HepG2 (cell line): ENCODE measurements around the gene WWP2. TPM values are rescaled to one million over a fixed set of nuclear protein-coding genes. Genes with fewer than 3 reads are reported as not detected.

Experiments used
- FIP1L1 ChIP-seq: fragments of 200-400 bp; formaldehyde crosslinking; IDR thresholded peaks from 2 replicates; pipeline ENCODE4 v1.6.1; 2018; ENCODE audit warnings: low read depth, mild to moderate bottlenecking, low read length, moderate library complexity, borderline replicate concordance; ENCODE audit not compliant: insufficient read depth
- HDAC2 ChIP-seq: sonication (generic); formaldehyde crosslinking; IDR thresholded peaks from 2 replicates; pipeline ENCODE4 v1.4.0; 2020; ENCODE audit warnings: missing genetic modification reagents
- HNF4A ChIP-seq: sonication (generic); formaldehyde crosslinking; IDR thresholded peaks from 2 replicates; pipeline ENCODE4 v1.4.0; 2020; ENCODE audit warnings: missing genetic modification reagents
- HNRNPK ChIP-seq: fragments of 200-400 bp; formaldehyde crosslinking; IDR thresholded peaks from 2 replicates; pipeline ENCODE4 v1.6.1; 2018; ENCODE audit warnings: low read length, low read depth, moderate library complexity, mild to moderate bottlenecking; ENCODE audit not compliant: poor library complexity, severe bottlenecking
- KDM6A ChIP-seq: IDR thresholded peaks from 2 replicates; pipeline ENCODE4 v1.6.1; 2016; ENCODE audit warnings: low read depth
- NFE2L2 ChIP-seq: fragments of 150-350 bp; IDR thresholded peaks from 2 replicates; pipeline ENCODE4 v1.6.1; 2014; ENCODE audit warnings: low read length
- RFX3 ChIP-seq: IDR thresholded peaks from 2 replicates; pipeline ENCODE4 v1.6.1; 2016; ENCODE audit warnings: missing biosample characterization, missing genetic modification reagents
- SOX6 ChIP-seq, 2 experiments: fragments of 450-650 bp in 1 of 2; sonication (generic) in 1 of 2; formaldehyde crosslinking in 1 of 2; IDR thresholded peaks; 2 replicates each; pipeline versions ENCODE4 v1.4.0 to v1.6.1; 2017 to 2020; ENCODE audit warnings: antibody characterized with exemption in 1 of 2, mild to moderate bottlenecking in 1 of 2, missing genetic modification reagents in 1 of 2
- SP4 ChIP-seq: sonication (generic); formaldehyde crosslinking; IDR thresholded peaks from 2 replicates; pipeline ENCODE4 v1.8.1; 2023; ENCODE audit warnings: mild to moderate bottlenecking, missing genetic modification reagents
- XRCC5 ChIP-seq: fragments of 200-400 bp; formaldehyde crosslinking; optimal IDR thresholded peaks from 2 replicates; pipeline ENCODE3; 2017; ENCODE audit warnings: mild to moderate bottlenecking, low read length
- ZFP37 ChIP-seq: sonication (generic); formaldehyde crosslinking; IDR thresholded peaks from 2 replicates; pipeline ENCODE4 v1.4.0; 2020; ENCODE audit warnings: missing genetic modification reagents, borderline replicate concordance
- ZNF20 ChIP-seq: sonication (generic); formaldehyde crosslinking; IDR thresholded peaks from 2 replicates; pipeline ENCODE4 v1.4.0; 2020; ENCODE audit warnings: mild to moderate bottlenecking, moderate library complexity, missing genetic modification reagents
- ZNF605 ChIP-seq: sonication (generic); formaldehyde crosslinking; IDR thresholded peaks from 2 replicates; pipeline ENCODE4 v1.8.0; 2022; ENCODE audit warnings: mild to moderate bottlenecking, missing genetic modification reagents
- ZNF616 ChIP-seq: sonication (generic); formaldehyde crosslinking; IDR thresholded peaks from 2 replicates; pipeline ENCODE4 v1.5.0; 2020; ENCODE audit warnings: low read depth, mild to moderate bottlenecking, missing genetic modification reagents
- ZSCAN30 ChIP-seq: sonication (generic); formaldehyde crosslinking; IDR thresholded peaks from 2 replicates; pipeline ENCODE4 v1.5.0; 2020; ENCODE audit warnings: mild to moderate bottlenecking, missing genetic modification reagents
- polyA plus RNA-seq, 8 experiments: library from polyadenylated mRNA; depleted of rRNA in 3 of 8; stranded (reverse) in 7 of 8; unstranded in 1 of 8; fragments of >200 nt; fragmentation: Illumina TruSeq in 4 of 8; extraction: Trizol in 4 of 8; gene quantifications; 2 replicates each; pipeline versions ENCODE4 v1.2.1 to v1.2.3, GENCODE V29; 2011 to 2016; ENCODE audit warnings: low read depth in 4 of 8, missing spikeins in 1 of 8, mixed read lengths in 1 of 8; ENCODE audit not compliant: insufficient read depth in 1 of 8
- total RNA-seq, 5 experiments: library from RNA; depleted of rRNA; stranded (reverse); fragments of >200 nt; fragmentation: Illumina TruSeq; extraction: Trizol; gene quantifications; 2 replicates each; pipeline ENCODE4 v1.2.3, GENCODE V29; 2016; ENCODE audit warnings: low read depth in 1 of 5
- TF ChIP-seq, protein P1 (sequence below): IDR thresholded peaks from 2 replicates; pipeline ENCODE4 v1.6.1; 2018; ENCODE audit warnings: missing genetic modification reagents
- TF ChIP-seq, protein P2 (sequence below): sonication (generic); formaldehyde crosslinking; IDR thresholded peaks from 2 replicates; pipeline ENCODE4 v1.9.0; 2021; ENCODE audit warnings: missing genetic modification reagents, borderline replicate concordance
- TF ChIP-seq, protein P3 (sequence below): sonication (generic); formaldehyde crosslinking; IDR thresholded peaks from 2 replicates; pipeline ENCODE4 v1.4.0; 2020; ENCODE audit warnings: missing genetic modification reagents, borderline replicate concordance
- TF ChIP-seq, protein P4 (sequence below): sonication (generic); formaldehyde crosslinking; IDR thresholded peaks from 2 replicates; pipeline ENCODE4 v1.4.0; 2020; ENCODE audit warnings: missing genetic modification reagents
- TF ChIP-seq, protein P5 (sequence below): IDR thresholded peaks from 2 replicates; pipeline ENCODE4 v1.6.1; 2012; ENCODE audit warnings: low read length, improper control_type of control experiment

The WWP2 gene
- total and polyA plus RNA-seq, 2 of the 13 experiments (the other 11 are each of a cell fraction or from before 2014, with no cell fraction given), result 11.4 to 28.2 TPM

DNA sequence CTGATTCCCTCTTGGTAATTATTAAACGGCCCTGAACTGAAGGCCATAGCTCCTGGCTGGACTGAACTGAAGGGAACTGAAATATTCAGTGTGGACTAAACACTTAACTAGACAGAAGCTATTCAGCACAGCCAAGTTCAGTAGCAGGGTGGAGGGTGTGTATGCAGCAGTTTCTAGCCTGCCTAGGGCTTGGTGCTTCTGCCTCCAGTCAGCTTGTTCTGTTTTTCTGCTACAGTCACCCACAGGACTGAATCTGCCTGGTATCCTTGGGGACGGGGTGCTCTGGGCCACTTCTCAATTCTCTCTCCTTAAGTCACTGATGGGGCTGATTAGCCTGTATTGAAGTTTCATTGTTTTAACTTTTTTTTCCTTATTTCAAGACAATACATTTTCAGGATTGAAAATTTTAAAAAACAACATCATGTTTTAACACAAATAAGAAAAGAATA is 77.1 kb downstream of the WWP2 start (continued):
- TF ChIP-seq ZNF20 (CRISPR knock-in tag), result no peak
- TF ChIP-seq, protein P1, sequence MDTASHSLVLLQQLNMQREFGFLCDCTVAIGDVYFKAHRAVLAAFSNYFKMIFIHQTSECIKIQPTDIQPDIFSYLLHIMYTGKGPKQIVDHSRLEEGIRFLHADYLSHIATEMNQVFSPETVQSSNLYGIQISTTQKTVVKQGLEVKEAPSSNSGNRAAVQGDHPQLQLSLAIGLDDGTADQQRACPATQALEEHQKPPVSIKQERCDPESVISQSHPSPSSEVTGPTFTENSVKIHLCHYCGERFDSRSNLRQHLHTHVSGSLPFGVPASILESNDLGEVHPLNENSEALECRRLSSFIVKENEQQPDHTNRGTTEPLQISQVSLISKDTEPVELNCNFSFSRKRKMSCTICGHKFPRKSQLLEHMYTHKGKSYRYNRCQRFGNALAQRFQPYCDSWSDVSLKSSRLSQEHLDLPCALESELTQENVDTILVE (CRISPR knock-in tag), result no peak
- TF ChIP-seq XRCC5, result no peak
- no peak for TF ChIP-seq NFE2L2
- peak; percentile 74; the same call in 1 of the 2 replicates for TF ChIP-seq ZNF605 (CRISPR knock-in tag)
- no peak for TF ChIP-seq ZSCAN30 (CRISPR knock-in tag)
- TF ChIP-seq SOX6 (IDR thresholded peaks at IDR 0.05), result no peak
- TF ChIP-seq SOX6 (CRISPR knock-in tag; IDR thresholded peaks at IDR 0.05), result peak; percentile 12; the same call in 1 of the 2 replicates
- peak; percentile 53 for TF ChIP-seq HNF4A (CRISPR knock-in tag)
- peak; percentile 54; the same call in 1 of the 2 replicates for TF ChIP-seq KDM6A (CRISPR knock-in tag)
- TF ChIP-seq HNRNPK, result no peak
- TF ChIP-seq, protein P2, sequence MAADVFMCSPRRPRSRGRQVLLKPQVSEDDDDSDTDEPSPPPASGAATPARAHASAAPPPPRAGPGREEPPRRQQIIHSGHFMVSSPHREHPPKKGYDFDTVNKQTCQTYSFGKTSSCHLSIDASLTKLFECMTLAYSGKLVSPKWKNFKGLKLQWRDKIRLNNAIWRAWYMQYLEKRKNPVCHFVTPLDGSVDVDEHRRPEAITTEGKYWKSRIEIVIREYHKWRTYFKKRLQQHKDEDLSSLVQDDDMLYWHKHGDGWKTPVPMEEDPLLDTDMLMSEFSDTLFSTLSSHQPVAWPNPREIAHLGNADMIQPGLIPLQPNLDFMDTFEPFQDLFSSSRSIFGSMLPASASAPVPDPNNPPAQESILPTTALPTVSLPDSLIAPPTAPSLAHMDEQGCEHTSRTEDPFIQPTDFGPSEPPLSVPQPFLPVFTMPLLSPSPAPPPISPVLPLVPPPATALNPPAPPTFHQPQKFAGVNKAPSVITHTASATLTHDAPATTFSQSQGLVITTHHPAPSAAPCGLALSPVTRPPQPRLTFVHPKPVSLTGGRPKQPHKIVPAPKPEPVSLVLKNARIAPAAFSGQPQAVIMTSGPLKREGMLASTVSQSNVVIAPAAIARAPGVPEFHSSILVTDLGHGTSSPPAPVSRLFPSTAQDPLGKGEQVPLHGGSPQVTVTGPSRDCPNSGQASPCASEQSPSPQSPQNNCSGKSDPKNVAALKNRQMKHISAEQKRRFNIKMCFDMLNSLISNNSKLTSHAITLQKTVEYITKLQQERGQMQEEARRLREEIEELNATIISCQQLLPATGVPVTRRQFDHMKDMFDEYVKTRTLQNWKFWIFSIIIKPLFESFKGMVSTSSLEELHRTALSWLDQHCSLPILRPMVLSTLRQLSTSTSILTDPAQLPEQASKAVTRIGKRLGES (CRISPR knock-in tag), result no peak
- TF ChIP-seq ZNF616, result no peak
- TF ChIP-seq HDAC2 (CRISPR knock-in tag), result no peak; the same call in 1 of the 2 replicates
- no peak for TF ChIP-seq FIP1L1
- no peak for TF ChIP-seq RFX3
- TF ChIP-seq, protein P3, sequence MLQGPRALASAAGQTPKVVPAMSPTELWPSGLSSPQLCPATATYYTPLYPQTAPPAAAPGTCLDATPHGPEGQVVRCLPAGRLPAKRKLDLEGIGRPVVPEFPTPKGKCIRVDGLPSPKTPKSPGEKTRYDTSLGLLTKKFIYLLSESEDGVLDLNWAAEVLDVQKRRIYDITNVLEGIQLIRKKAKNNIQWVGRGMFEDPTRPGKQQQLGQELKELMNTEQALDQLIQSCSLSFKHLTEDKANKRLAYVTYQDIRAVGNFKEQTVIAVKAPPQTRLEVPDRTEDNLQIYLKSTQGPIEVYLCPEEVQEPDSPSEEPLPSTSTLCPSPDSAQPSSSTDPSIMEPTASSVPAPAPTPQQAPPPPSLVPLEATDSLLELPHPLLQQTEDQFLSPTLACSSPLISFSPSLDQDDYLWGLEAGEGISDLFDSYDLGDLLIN, result no peak
- TF ChIP-seq, protein P4, sequence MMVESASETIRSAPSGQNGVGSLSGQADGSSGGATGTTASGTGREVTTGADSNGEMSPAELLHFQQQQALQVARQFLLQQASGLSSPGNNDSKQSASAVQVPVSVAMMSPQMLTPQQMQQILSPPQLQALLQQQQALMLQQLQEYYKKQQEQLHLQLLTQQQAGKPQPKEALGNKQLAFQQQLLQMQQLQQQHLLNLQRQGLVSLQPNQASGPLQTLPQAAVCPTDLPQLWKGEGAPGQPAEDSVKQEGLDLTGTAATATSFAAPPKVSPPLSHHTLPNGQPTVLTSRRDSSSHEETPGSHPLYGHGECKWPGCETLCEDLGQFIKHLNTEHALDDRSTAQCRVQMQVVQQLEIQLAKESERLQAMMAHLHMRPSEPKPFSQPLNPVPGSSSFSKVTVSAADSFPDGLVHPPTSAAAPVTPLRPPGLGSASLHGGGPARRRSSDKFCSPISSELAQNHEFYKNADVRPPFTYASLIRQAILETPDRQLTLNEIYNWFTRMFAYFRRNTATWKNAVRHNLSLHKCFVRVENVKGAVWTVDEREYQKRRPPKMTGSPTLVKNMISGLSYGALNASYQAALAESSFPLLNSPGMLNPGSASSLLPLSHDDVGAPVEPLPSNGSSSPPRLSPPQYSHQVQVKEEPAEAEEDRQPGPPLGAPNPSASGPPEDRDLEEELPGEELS, result peak; percentile 55
- no peak for TF ChIP-seq SP4 (CRISPR knock-in tag)
- TF ChIP-seq, protein P5, sequence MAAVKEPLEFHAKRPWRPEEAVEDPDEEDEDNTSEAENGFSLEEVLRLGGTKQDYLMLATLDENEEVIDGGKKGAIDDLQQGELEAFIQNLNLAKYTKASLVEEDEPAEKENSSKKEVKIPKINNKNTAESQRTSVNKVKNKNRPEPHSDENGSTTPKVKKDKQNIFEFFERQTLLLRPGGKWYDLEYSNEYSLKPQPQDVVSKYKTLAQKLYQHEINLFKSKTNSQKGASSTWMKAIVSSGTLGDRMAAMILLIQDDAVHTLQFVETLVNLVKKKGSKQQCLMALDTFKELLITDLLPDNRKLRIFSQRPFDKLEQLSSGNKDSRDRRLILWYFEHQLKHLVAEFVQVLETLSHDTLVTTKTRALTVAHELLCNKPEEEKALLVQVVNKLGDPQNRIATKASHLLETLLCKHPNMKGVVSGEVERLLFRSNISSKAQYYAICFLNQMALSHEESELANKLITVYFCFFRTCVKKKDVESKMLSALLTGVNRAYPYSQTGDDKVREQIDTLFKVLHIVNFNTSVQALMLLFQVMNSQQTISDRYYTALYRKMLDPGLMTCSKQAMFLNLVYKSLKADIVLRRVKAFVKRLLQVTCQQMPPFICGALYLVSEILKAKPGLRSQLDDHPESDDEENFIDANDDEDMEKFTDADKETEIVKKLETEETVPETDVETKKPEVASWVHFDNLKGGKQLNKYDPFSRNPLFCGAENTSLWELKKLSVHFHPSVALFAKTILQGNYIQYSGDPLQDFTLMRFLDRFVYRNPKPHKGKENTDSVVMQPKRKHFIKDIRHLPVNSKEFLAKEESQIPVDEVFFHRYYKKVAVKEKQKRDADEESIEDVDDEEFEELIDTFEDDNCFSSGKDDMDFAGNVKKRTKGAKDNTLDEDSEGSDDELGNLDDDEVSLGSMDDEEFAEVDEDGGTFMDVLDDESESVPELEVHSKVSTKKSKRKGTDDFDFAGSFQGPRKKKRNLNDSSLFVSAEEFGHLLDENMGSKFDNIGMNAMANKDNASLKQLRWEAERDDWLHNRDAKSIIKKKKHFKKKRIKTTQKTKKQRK, result no peak
- no peak for TF ChIP-seq ZFP37 (CRISPR knock-in tag)
